Osteoblast (primary cell): ENCODE data around the gene HASPIN. TPM values are rescaled to one million over a fixed set of nuclear protein-coding genes. Genes with fewer than 3 reads are reported as not detected.
"Not testable (repeated sequence)": the region's sequence is repeated elsewhere in the genome, so short reads cannot be mapped to it uniquely, and the experiment has no call there.

Source experiments
- DNase-seq: peaks from one replicate; pipeline ENCODE4 v3.0.0; 2011; ENCODE audit warnings: low spot score, mixed read lengths; ENCODE audit not compliant: insufficient read length; ENCODE audit errors: missing footprints
- H2AFZ ChIP-seq: 2 replicates; pipeline ENCODE4 v1.6.0; 2011; ENCODE audit warnings: mild to moderate bottlenecking, low read length
- H3K27ac ChIP-seq: 2 replicates; pipeline ENCODE4 v1.5.1; 2011; ENCODE audit warnings: mild to moderate bottlenecking, low read depth, low read length, moderate library complexity
- H3K27me3 ChIP-seq: 2 replicates; pipeline ENCODE4 v1.6.0; 2012; ENCODE audit warnings: mild to moderate bottlenecking, control low read depth, inconsistent platforms, low read length, moderate library complexity; ENCODE audit not compliant: insufficient read depth
- H3K36me3 ChIP-seq: 2 replicates; pipeline ENCODE4 v1.5.1; 2011; ENCODE audit warnings: mild to moderate bottlenecking, low read length, control low read depth, moderate library complexity; ENCODE audit not compliant: insufficient read depth
- H3K4me1 ChIP-seq: 2 replicates; pipeline ENCODE4 v1.5.1; 2011; ENCODE audit warnings: mild to moderate bottlenecking, low read length, control low read depth, moderate library complexity; ENCODE audit not compliant: insufficient read depth
- H3K4me2 ChIP-seq: 2 replicates; pipeline ENCODE4 v1.6.0; 2011; ENCODE audit warnings: mild to moderate bottlenecking, low read length; ENCODE audit not compliant: insufficient read depth
- H3K4me3 ChIP-seq: fragments of 200-600 bp; sonication (generic); 3 replicates; pipeline ENCODE4 v1.5.1; 2012; ENCODE audit warnings: mild to moderate bottlenecking, low read length, inconsistent platforms; ENCODE audit not compliant: insufficient read depth
- H3K79me2 ChIP-seq: 2 replicates; pipeline ENCODE4 v1.6.0; 2012; ENCODE audit warnings: mild to moderate bottlenecking, low read length, control low read depth, inconsistent platforms; ENCODE audit not compliant: insufficient read depth
- H3K9me3 ChIP-seq: 2 replicates; pipeline ENCODE4 v1.5.1; 2011; ENCODE audit warnings: low read depth, low read length, control low read depth
- H4K20me1 ChIP-seq: 2 replicates; pipeline ENCODE4 v1.6.0; 2012; ENCODE audit warnings: mild to moderate bottlenecking, low read length, control low read depth; ENCODE audit not compliant: insufficient read depth
- CTCF ChIP-seq: IDR thresholded peaks from 2 replicates; pipeline ENCODE4 v1.5.1; 2011; ENCODE audit warnings: mild to moderate bottlenecking, low read depth, low read length, moderate library complexity; ENCODE audit errors: extremely low read depth
- total RNA-seq: library from RNA; depleted of rRNA; stranded (reverse); fragments of >200 nt; gene quantifications from 2 replicates; pipeline ENCODE4 v1.2.3, GENCODE V29; 2012

Gene HASPIN
- total RNA-seq, 1 donor, result 1.4 TPM

DNA sequence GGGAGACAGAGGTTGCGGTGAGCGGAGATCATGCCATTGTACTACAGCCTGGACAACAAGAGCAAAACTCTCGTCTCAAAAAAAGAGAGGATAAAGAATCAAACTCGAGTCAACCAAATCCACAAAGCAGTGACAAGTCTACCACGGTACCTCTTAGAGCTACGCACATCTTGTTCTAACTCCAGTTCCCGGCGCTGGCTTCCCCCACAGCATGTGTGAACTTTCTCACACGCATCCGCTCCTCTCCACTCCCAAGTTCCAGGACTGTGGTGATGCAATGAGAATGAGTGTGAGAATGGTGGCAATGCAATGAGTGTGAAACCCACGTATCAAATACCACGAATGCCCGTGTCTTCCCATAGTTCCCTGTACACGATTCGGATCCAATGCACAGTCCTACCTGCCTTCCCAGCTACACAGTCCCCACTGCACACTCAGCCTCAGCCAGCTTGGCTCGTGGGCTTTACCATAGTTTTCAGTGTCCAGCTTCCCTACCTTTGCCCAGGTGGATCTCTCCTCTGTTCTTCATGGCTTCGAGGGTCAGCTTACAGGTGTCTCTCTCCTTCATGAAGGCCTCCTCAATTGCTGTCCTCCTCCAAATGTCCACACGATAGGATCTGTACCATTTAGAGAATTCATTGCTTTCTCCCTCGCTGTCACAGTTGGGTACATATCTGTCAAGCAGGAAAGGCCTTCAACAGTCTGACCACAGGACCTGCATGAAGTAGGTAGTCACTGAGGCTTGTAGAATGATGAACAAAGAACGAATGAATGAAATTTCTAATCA is 18.6 kb upstream of the HASPIN start:
- Histone ChIP-seq H3K4me1 (no peaks in the 10 kb centered on the region), H3K4me3 (no peak overlapping the region), H4K20me1 (no peaks in the 10 kb centered on the region), H3K27me3 (no peaks in the 10 kb centered on the region), H2AFZ (no peak overlapping the region), H3K27ac (no peak overlapping the region), H3K79me2 (no peaks in the 10 kb centered on the region), H3K36me3 (no peaks in the 10 kb centered on the region), H3K9me3 (no peaks in the 10 kb centered on the region), H3K4me2 (no peak overlapping the region)
- peak; percentile 69 for DNase-seq
- TF ChIP-seq CTCF, result no peak

DNA sequence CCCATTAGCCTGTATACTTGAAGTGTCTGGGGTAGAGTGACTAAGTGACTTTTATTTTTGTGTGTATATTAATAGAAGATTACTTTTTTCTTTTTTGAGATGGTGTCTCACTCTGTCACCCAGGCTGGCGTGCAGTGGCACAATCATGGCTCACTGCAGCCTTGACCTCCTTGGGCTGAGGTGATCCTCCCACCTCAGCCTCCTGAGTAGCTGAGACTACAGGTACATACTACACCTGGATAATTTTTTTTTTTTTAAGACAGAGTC is 18.1 kb upstream of the HASPIN start:
- not testable (repeated sequence) for H3K79me2 ChIP-seq, H3K4me2 ChIP-seq, H3K36me3 ChIP-seq, DNase-seq, H3K4me1 ChIP-seq, H3K9me3 ChIP-seq, H4K20me1 ChIP-seq, H3K27ac ChIP-seq, H3K4me3 ChIP-seq, H2AFZ ChIP-seq, H3K27me3 ChIP-seq

GRCh38 chr17:3708366-3708765 is 15.3 kb upstream of the HASPIN start:
- no peak overlapping the region for H2AFZ ChIP-seq
- no peak for TF ChIP-seq CTCF
- no peak overlapping the region for H3K27ac ChIP-seq
- DNase-seq, result peak; percentile 8
- H3K79me2 ChIP-seq, result no peaks in the 10 kb centered on the region
- H3K4me1 ChIP-seq, result peaks cover 4% of the 10 kb centered on the region
- no peaks in the 10 kb centered on the region for H3K36me3 ChIP-seq
- H3K4me2 ChIP-seq, result no peak overlapping the region
- no peaks in the 10 kb centered on the region for H4K20me1 ChIP-seq
- no peaks in the 10 kb centered on the region for H3K9me3 ChIP-seq
- H3K27me3 ChIP-seq, result no peaks in the 10 kb centered on the region
- no peak overlapping the region for H3K4me3 ChIP-seq

- Histone ChIP-seq H3K4me2 (no peak overlapping the region), H3K4me1 (peaks cover 4% of the 10 kb centered on the region), H2AFZ (no peak overlapping the region), H3K27ac (no peak overlapping the region), H3K27me3 (no peaks in the 10 kb centered on the region), H4K20me1 (no peaks in the 10 kb centered on the region), H3K9me3 (no peaks in the 10 kb centered on the region), H3K4me3 (no peak overlapping the region), H3K79me2 (no peaks in the 10 kb centered on the region), H3K36me3 (peaks cover 14% of the 10 kb centered on the region)
- DNase-seq, result peak; percentile 69
- TF ChIP-seq CTCF, result no peak
Measured at GRCh38 chr17:3710951-3711383, 12.7 kb upstream of the HASPIN start.
